SK-N-SH treated with all-trans-retinoic acid at 6 μM for 48 hours (cell line): ENCODE data around the gene LAP3.

Experiments used
- ARNTL ChIP-seq: fragments of 450-650 bp; formaldehyde crosslinking; IDR thresholded peaks from 2 replicates; pipeline ENCODE4 v1.5.0; 2020; ENCODE audit warnings: low read depth, mild to moderate bottlenecking, moderate library complexity, borderline replicate concordance
- BACH2 ChIP-seq: fragments of 250-450 bp; sonication (Bioruptor Pico); IDR thresholded peaks from 2 replicates; pipeline ENCODE4 v1.9.0; 2021; ENCODE audit warnings: mild to moderate bottlenecking, borderline replicate concordance
- ESRRG ChIP-seq: fragments of 250-450 bp; sonication (Bioruptor Pico); IDR thresholded peaks from 2 replicates; pipeline ENCODE4 v1.6.1; 2021; ENCODE audit warnings: mild to moderate bottlenecking
- ISL1 ChIP-seq: fragments of 250-450 bp; sonication (Bioruptor Pico); IDR thresholded peaks from 2 replicates; pipeline ENCODE4 v2.1.2; 2022; ENCODE audit warnings: mild to moderate bottlenecking, moderate library complexity
- PATZ1 ChIP-seq: fragments of 250-450 bp; sonication (Bioruptor Pico); IDR thresholded peaks from 2 replicates; pipeline ENCODE4 v1.8.0; 2020; ENCODE audit warnings: mild to moderate bottlenecking, moderate library complexity, borderline replicate concordance
- RARB ChIP-seq: fragments of 250-450 bp; sonication (Bioruptor Pico); IDR thresholded peaks from 2 replicates; pipeline ENCODE4 v1.8.0; 2021; ENCODE audit warnings: mild to moderate bottlenecking, moderate library complexity
- TCF4 ChIP-seq: fragments of 250-450 bp; sonication (Bioruptor Pico); IDR thresholded peaks from 2 replicates; pipeline ENCODE4 v1.8.0; 2021; ENCODE audit warnings: mild to moderate bottlenecking, moderate library complexity, borderline replicate concordance
- TSHZ2 ChIP-seq: fragments of 250-450 bp; sonication (Bioruptor Pico); IDR thresholded peaks from 2 replicates; pipeline ENCODE4 v1.5.0; 2020; ENCODE audit warnings: mild to moderate bottlenecking, moderate library complexity
- ZC3H10 ChIP-seq: fragments of 250-450 bp; sonication (Bioruptor Pico); IDR thresholded peaks from 2 replicates; pipeline ENCODE4 v1.5.1; 2021; ENCODE audit warnings: mild to moderate bottlenecking, moderate library complexity
- ZFP3 ChIP-seq: fragments of 250-450 bp; sonication (Bioruptor Pico); IDR thresholded peaks from 2 replicates; pipeline ENCODE4 v1.5.0; 2020; ENCODE audit warnings: mild to moderate bottlenecking, moderate library complexity
- ZNF565 ChIP-seq: fragments of 450-650 bp; formaldehyde crosslinking; conservative IDR thresholded peaks from 2 replicates; pipeline ENCODE4 v1.5.0; 2020; ENCODE audit warnings: low read depth, mild to moderate bottlenecking, moderate library complexity
- ZNF8 ChIP-seq: fragments of 450-650 bp; formaldehyde crosslinking; IDR thresholded peaks from 2 replicates; pipeline ENCODE4 v1.5.0; 2020; ENCODE audit warnings: mild to moderate bottlenecking, moderate library complexity
- TF ChIP-seq, protein P1 (sequence below): fragments of 250-450 bp; sonication (Bioruptor Pico); IDR thresholded peaks from 2 replicates; pipeline ENCODE4 v1.5.1; 2020; ENCODE audit warnings: low read depth, mild to moderate bottlenecking, moderate library complexity

DNA sequence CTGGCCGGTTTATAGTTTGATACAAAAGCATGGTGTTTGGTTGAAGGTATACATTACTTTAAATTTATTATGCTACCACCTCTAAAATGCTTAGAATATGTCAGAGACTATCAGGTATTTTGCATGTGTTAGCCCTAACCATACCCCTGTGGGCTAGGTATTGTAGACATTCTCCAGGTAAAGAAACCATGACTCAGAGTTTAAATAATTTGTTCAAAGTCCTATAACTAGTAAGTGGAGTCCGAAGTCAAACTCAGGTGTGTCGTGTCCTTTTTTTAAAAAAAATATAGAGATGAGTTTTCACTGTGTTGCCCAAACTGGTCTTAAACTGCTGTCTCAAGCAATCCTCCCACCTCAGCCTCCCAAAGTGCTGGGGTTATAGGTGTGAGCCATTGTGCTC, 12.4 kb downstream of the LAP3 start:
- TF ChIP-seq ZC3H10 (no peak), ZFP3 (CRISPR knock-in tag) (no peak), ZNF8 (CRISPR knock-in tag) (no peak), PATZ1 (no peak), RARB (CRISPR knock-in tag) (no peak), ARNTL (CRISPR knock-in tag) (no peak), TCF4 (CRISPR knock-in tag) (no peak), ESRRG (no peak), BACH2 (CRISPR knock-in tag) (no peak), TSHZ2 (no peak), ZNF565 (CRISPR knock-in tag) (no peak), ISL1 (CRISPR knock-in tag) (no peak)
- TF ChIP-seq, protein P1, sequence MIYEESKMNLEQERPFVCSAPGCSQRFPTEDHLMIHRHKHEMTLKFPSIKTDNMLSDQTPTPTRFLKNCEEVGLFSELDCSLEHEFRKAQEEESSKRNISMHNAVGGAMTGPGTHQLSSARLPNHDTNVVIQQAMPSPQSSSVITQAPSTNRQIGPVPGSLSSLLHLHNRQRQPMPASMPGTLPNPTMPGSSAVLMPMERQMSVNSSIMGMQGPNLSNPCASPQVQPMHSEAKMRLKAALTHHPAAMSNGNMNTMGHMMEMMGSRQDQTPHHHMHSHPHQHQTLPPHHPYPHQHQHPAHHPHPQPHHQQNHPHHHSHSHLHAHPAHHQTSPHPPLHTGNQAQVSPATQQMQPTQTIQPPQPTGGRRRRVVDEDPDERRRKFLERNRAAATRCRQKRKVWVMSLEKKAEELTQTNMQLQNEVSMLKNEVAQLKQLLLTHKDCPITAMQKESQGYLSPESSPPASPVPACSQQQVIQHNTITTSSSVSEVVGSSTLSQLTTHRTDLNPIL (CRISPR knock-in tag) = no peak
